AG09319 (cell line): ENCODE data around the gene LRRC49.
"Not testable (repeated sequence)": the region's sequence is repeated elsewhere in the genome, so short reads cannot be mapped to it uniquely, and the experiment has no call there.

ENCODE experiments used
- DNase-seq: peaks from one replicate; pipeline ENCODE4 v3.0.0-alpha.2; 2010; ENCODE audit warnings: low read depth; ENCODE audit errors: extremely low read depth
- TF ChIP-seq, protein P1 (sequence below): IDR thresholded peaks from 2 replicates; pipeline ENCODE4 v1.5.1; 2011; ENCODE audit warnings: low read depth, mild to moderate bottlenecking, inconsistent platforms, low read length, moderate library complexity

LRRC49 gene

DNA sequence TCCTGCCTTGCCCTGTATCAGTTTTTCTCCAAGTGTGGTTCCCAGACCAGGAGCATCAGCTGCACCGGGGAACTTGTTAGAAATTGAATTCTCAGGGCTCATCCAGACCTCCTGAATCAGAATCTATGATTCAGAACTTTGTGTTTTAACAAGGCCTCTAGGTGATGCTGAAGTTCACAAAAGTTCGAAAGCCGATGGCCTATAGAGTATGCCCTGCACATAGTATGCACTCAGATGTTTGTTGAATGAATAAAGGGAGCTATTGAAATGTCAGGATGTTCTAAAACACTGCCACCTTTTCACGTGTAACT, 38.0 kb upstream of the LRRC49 start:
- no peak for DNase-seq
- TF ChIP-seq, protein P1, sequence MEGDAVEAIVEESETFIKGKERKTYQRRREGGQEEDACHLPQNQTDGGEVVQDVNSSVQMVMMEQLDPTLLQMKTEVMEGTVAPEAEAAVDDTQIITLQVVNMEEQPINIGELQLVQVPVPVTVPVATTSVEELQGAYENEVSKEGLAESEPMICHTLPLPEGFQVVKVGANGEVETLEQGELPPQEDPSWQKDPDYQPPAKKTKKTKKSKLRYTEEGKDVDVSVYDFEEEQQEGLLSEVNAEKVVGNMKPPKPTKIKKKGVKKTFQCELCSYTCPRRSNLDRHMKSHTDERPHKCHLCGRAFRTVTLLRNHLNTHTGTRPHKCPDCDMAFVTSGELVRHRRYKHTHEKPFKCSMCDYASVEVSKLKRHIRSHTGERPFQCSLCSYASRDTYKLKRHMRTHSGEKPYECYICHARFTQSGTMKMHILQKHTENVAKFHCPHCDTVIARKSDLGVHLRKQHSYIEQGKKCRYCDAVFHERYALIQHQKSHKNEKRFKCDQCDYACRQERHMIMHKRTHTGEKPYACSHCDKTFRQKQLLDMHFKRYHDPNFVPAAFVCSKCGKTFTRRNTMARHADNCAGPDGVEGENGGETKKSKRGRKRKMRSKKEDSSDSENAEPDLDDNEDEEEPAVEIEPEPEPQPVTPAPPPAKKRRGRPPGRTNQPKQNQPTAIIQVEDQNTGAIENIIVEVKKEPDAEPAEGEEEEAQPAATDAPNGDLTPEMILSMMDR, result peak; percentile 10

DNA sequence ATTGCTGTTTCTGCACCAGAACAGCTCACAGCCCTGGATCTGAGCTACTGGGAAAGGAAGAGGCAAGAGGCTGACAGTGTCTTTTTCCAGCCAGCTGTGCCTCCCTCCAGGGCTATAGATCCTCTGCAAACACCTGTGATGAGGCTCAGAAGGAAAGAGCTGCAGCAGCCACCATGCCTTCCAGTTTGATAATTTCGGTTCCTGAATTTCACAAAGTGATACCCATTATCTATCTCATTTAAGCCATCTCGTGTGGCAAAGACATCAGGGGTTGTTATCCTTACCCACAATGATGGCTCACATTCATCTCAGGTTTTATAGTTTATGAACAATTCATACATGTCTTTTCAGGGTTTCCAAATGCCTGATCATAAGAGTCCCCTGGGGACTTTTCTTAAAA, 36.9 kb upstream of the LRRC49 start:
- TF ChIP-seq, protein P1, result no peak
- no peak for DNase-seq

DNA sequence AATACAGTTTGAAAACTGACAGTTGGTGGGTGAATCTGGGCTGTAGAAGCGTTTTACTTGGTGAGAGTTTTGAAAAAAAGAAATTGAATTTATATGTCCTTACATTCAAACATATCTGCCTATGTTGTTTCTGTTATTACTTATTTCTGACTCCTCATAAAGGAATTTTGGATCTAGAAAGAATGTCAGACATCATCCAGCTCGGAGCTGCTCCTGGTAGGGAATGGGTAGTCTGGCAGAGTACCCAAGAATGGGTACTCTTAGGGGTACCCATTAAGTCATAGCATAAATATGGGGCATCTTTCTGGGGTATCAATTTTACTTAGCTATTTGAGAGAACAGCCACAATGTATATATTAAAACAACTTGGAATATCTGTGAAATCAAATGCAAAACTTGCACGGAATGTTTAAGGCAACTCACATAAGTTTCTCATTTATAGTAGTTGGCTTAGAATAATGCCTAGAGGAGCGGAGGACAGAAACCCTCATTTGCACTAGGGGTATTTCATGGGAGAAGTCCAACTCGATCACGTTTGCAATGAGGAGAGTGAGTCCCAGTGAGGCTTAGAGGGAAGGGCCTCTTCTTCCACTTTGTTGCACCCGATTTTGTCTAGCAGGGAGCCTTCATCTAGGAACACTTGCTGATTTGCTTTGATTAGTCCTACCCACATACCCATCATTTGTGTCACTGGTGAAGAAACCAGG, 36.3 kb upstream of the LRRC49 start:
- DNase-seq, result no peak
- TF ChIP-seq, protein P1, result no peak

DNA sequence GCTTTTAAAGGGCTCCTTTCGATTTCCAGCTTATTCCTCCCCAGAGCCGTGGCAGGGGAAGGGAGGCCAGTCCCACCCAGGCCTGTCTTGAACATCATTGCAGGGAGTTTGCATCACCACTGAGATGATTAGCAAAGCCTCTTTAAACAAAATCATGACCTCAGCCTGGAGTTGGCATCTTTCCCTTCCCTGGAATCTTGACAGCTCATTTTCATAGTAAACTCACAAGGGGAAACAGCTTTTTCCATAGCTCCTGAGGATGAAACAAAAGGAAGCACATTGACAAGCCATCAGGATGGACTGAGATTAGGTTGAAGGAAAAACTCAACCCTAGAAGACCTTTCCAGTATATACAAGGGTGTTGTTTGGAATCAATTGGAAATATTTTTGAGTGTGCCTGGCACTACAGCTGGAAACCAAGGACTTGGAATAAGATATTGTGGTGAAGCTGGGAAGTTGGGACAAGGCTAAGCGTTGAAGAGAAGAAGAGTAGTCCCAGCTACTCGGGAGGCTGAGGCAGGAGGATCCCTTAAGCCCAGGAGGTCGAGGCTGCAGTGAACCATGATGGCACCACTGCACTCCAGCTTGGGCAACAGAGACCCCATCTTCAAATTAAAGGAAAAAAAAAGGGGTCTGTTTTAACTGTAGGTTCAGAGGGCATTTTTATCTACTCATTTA, 35.6 kb upstream of the LRRC49 start:
- TF ChIP-seq, protein P1, result no peak
- peak; percentile 99 for DNase-seq

DNA sequence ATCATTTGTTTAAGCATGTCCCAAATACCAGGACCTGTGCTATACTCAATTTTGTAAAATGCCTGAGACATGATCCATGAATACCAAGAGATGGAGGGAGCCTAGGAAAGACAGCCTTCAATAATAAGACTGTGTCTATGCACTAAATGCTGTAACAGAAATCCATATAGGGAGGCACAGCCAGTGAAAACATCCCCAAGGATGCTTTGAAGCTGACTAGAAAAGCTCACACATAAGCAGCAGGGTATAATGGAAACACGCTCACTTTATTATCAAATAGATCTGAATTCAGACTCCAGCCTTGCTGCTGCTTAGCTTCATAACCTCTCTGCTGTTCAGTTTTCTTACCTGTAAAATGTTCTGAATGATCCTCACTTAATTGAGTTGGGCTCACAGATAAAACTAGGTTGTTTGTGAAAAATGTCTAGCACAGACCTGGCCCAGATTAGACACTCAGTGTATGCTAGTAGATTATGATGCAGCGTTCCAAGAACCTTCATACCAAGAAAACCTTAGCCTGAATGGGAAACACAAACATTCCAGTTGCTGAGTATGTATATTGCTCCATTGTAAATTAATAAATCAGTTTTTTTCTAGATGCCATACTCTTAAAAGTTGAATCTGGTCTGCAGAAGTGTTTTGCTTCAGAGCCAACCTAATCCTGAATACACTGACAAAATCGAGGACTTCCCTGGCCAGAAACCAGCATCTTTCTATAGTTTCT, 34.9 kb upstream of the LRRC49 start:
- TF ChIP-seq, protein P1, result no peak

DNA sequence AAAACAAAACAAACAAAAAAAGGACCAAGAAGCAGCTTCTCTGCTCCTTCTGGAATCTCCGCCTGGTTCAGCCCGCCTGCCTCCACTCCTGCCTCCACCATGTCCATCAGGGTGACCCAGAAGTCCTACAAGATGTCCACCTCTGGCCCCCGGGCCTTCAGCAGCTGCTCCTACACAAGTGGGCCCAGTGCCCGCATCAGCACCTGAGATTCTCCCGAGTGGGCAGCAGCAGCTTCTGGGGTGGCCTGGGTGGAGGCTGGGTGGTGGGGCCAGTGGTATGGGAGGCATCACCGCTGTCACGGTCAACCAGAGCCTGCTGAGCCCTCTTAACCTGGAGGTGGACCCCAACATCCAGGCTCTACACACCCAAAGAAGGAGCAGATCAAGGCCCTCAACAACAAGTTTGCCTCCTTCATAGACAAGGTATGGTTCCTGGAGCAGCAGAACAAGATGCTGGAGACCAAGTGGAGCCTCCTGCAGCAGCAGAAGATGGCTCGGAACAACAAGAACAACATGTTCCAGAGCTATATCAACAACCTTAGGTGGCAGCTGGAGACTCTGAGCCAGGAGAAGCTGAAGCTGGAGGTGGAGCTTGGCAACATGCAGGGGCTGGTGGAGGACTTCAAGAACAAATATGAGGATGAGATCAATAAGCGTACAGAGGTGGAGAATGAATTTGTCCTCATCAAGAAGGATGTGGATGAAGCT, 33.9 kb upstream of the LRRC49 start:
- not testable (repeated sequence) for DNase-seq

More for the DNA sequence above, 34.9 kb upstream of the LRRC49 start:
- DNase-seq, result no peak

DNA sequence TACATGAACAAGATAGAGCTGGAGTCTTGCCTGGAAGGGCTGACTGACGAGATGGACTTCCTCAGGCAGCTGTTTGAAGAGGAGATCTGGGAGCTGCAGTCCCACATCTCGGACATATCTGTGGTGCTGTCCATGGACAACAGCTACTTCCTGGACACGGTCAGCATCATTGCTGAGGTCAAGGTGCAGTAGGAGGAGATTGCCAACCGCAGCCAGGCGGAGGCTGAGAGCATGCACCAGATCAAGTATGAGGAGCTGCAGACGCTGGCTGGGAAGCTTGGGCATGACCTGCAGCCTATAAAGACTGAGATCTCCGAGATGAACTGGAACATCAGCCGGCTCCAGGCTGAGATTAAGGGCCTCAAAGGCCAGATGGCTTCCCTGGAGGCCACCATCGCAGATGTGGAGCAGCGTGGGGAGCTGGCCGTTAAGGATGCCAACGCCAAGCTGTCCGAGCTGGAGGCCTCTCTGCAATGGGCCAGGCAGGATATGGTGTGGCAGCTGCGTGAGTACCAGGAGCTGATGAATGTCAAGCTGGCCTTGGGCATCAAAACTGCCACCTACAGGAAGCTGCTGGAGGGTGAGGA, 33.2 kb upstream of the LRRC49 start:
- no peak for DNase-seq
- TF ChIP-seq, protein P1, result no peak
